ENCODE results near the gene KCNC3. TPM values are rescaled to one million over a fixed set of nuclear protein-coding genes. Genes with fewer than 3 reads are reported as not detected.

The KCNC3 gene
- total RNA-seq, 2 experiments from 2014 or later, result 7.4 to 23.4 TPM

- intact Hi-C loops (cut with micrococcal nuclease; ENCODE audit: unreplicated experiment), result no loop called here
- no peak overlapping the region for H3K4me2 ChIP-seq (ENCODE audit: low read length)
- H3K9me2 ChIP-seq (ENCODE audit: insufficient read depth, low read length), result no peaks in the 10 kb centered on the region
- DNase-seq (ENCODE audit: low spot score), result no peak
- H3K4me3 ChIP-seq (ENCODE audit: low read depth, low read length, poor library complexity, severe bottlenecking), result no peak overlapping the region
- POLR2A ChIA-PET, result no interaction called here
- peaks cover 26% of the 10 kb centered on the region for H3K36me3 ChIP-seq (ENCODE audit: insufficient read depth, low read length)
- no peak overlapping the region for H3K27ac ChIP-seq (ENCODE audit: low read depth, low read length, poor library complexity, severe bottlenecking)
- CTCF ChIA-PET (ENCODE audit: unreplicated experiment), result interaction anchor here (0.6 kb wide), 1 partner anchor 1093 kb away, joined by 6 read pairs; no protein-coding TSS in a partner anchor
- H4K20me1 ChIP-seq (ENCODE audit: insufficient read depth, low read length), result no peaks in the 10 kb centered on the region
- no TSS peak for BruUV-seq (replicated peaks)
- H3K79me2 ChIP-seq (ENCODE audit: insufficient read depth, low read depth, low read length), result no peaks in the 10 kb centered on the region
- TF ChIP-seq EZH2phosphoT487 (IDR thresholded peaks at IDR 0.05; ENCODE audit: borderline replicate concordance, low read depth, low read length) (no peak), CTCF (conservative IDR thresholded peaks at IDR 0.05; ENCODE audit: low read length) (no peak)
- no peaks in the 10 kb centered on the region for H3K9me3 ChIP-seq (ENCODE audit: low read length)
- peaks cover 13% of the 10 kb centered on the region for H3K4me1 ChIP-seq (ENCODE audit: insufficient read depth, low read length, poor library complexity, severe bottlenecking)
- no peak overlapping the region for H2AFZ ChIP-seq (ENCODE audit: low read length)
Observed at GRCh38 chr19:50314724-50315708, 14.2 kb downstream of the KCNC3 start.

- no peak for DNase-seq (ENCODE audit: low spot score)
- H3K9me3 ChIP-seq (ENCODE audit: low read length), result no peaks in the 10 kb centered on the region
- POLR2A ChIA-PET, result no interaction called here
- no peak overlapping the region for H2AFZ ChIP-seq (ENCODE audit: low read length)
- no peak overlapping the region for H3K27ac ChIP-seq (ENCODE audit: low read depth, low read length, poor library complexity, severe bottlenecking)
- no peaks in the 10 kb centered on the region for H4K20me1 ChIP-seq (ENCODE audit: insufficient read depth, low read length)
- H3K4me2 ChIP-seq (ENCODE audit: low read length), result no peak overlapping the region
- no peaks in the 10 kb centered on the region for H3K79me2 ChIP-seq (ENCODE audit: insufficient read depth, low read depth, low read length)
- H3K36me3 ChIP-seq (ENCODE audit: insufficient read depth, low read length), result peaks cover 20% of the 10 kb centered on the region
- intact Hi-C loops (cut with micrococcal nuclease; ENCODE audit: unreplicated experiment), result no loop called here
- H3K4me1 ChIP-seq (ENCODE audit: insufficient read depth, low read length, poor library complexity, severe bottlenecking), result peaks cover 13% of the 10 kb centered on the region
- no peaks in the 10 kb centered on the region for H3K9me2 ChIP-seq (ENCODE audit: insufficient read depth, low read length)
- no peak for TF ChIP-seq CTCF (conservative IDR thresholded peaks at IDR 0.05; ENCODE audit: low read length)
- TF ChIP-seq EZH2phosphoT487 (IDR thresholded peaks at IDR 0.05; ENCODE audit: borderline replicate concordance, low read depth, low read length), result no peak
- CTCF ChIA-PET (ENCODE audit: unreplicated experiment), result interaction anchor here (0.6 kb wide), 1 partner anchor 1094 kb away, joined by 6 read pairs; no protein-coding TSS in a partner anchor
- no TSS peak for BruUV-seq (replicated peaks)
- no peak overlapping the region for H3K4me3 ChIP-seq (ENCODE audit: low read depth, low read length, poor library complexity, severe bottlenecking)
Observed at GRCh38 chr19:50313812-50314536, 15.2 kb downstream of the KCNC3 start.
